ENCODE data around the gene MAIP1.

- no peak for TF ChIP-seq USF2 (IDR thresholded peaks at IDR 0.05; ENCODE audit: low read depth, low read length)
- TF ChIP-seq CTCF (conservative IDR thresholded peaks at IDR 0.05; ENCODE audit: low read depth, low read length) = no peak
- TF ChIP-seq RFX5 (IDR thresholded peaks at IDR 0.05; ENCODE audit: low read depth, low read length) = no peak
- TF ChIP-seq RAD21 (IDR thresholded peaks at IDR 0.05; ENCODE audit: low read length) = no peak
- TF ChIP-seq SMC3 (IDR thresholded peaks at IDR 0.05; ENCODE audit: low read depth, low read length) = no peak
- TF ChIP-seq POLR2A (IDR thresholded peaks at IDR 0.05; ENCODE audit: low read depth, low read length) = no peak
Observed at GRCh38 chr2:199992296-199992695, 36.9 kb downstream of the MAIP1 start.
